B cell (primary cell): Measurements from ENCODE around the gene ARAF. TPM values are rescaled to one million over a fixed set of nuclear protein-coding genes. Genes with fewer than 3 reads are reported as not detected.

ENCODE experiments used
- ATAC-seq: fragments of 200-7000 bp; cut with Tn5 transposase; one replicate; pipeline ENCODE4 v1.10.0; 2021; ENCODE audit warnings: low read depth, mild to moderate bottlenecking, moderate number of reproducible peaks, moderate library complexity
- CTCF ChIA-PET: fragments of 350-600 bp; sonication (Branson Sonifier 250); formaldehyde crosslinking; loops from one replicate; lab custom pipeline; 2021; ENCODE audit warnings: antibody characterized with exemption, inconsistent platforms; lab: Charles Lee
- POLR2A ChIA-PET: fragments of 350-600 bp; sonication (Branson Sonifier 250); formaldehyde crosslinking; loops from one replicate; lab custom pipeline; 2021; ENCODE audit warnings: antibody characterized with exemption; lab: Charles Lee
- DNase-seq: peaks from one replicate; pipeline ENCODE4 v3.0.0; 2013
- H2AFZ ChIP-seq: 2 replicates; pipeline ENCODE4 v1.6.1; 2012; ENCODE audit warnings: mild to moderate bottlenecking, low read depth, low read length; ENCODE audit not compliant: insufficient read depth, poor library complexity, severe bottlenecking
- H3K27ac ChIP-seq, 2 donors: 1 replicate in 1 of 2; 2 replicates in 1 of 2; pipeline ENCODE4 v1.5.1; 2012 to 2013; ENCODE audit warnings: low read length in 2 of 2, mild to moderate bottlenecking in 2 of 2, moderate library complexity in 1 of 2
- H3K27me3 ChIP-seq, 4 experiments: fragments of 200-600 bp in 1 of 4; sonication (generic) in 1 of 4; replicated peaks in 1 of 4; 1 replicate in 2 of 4; 2 replicates in 2 of 4; pipeline versions ENCODE4 v1.6.1 to v1.7.0; 2013 to 2016; ENCODE audit warnings: low read length in 3 of 4, mild to moderate bottlenecking in 2 of 4, mixed read lengths in 1 of 4, moderate library complexity in 1 of 4; ENCODE audit not compliant: insufficient read depth in 4 of 4, control insufficient read depth in 3 of 4; ENCODE audit errors: control extremely low read depth in 1 of 4
- H3K36me3 ChIP-seq, 2 experiments: replicated peaks in 1 of 2; 1 replicate in 1 of 2; 2 replicates in 1 of 2; pipeline versions ENCODE4 v1.6.1 to v1.7.1; 2013; ENCODE audit warnings: low read length in 1 of 2; ENCODE audit not compliant: insufficient read depth in 2 of 2, control insufficient read depth in 1 of 2; ENCODE audit errors: control extremely low read depth in 1 of 2, extremely low read depth in 1 of 2
- H3K4me1 ChIP-seq, 2 donors: fragments of 200-600 bp in 1 of 2; sonication (generic) in 1 of 2; 1 replicate in 1 of 2; 2 replicates in 1 of 2; pipeline versions ENCODE4 v1.5.1 to v1.6.1; 2013 to 2017; ENCODE audit warnings: low read length in 2 of 2; ENCODE audit not compliant: control insufficient read depth in 2 of 2, insufficient read depth in 2 of 2
- H3K4me2 ChIP-seq: replicated peaks from 2 replicates; pipeline ENCODE3; 2012; ENCODE audit warnings: mild to moderate bottlenecking, low read depth, low read length; ENCODE audit not compliant: poor library complexity, severe bottlenecking
- H3K4me3 ChIP-seq, 5 experiments: fragments of 200-600 bp in 1 of 5; sonication (generic) in 1 of 5; 1 replicate in 3 of 5; 2 replicates in 2 of 5; pipeline versions ENCODE4 v1.5.1 to v1.7.0; 2011 to 2016; ENCODE audit warnings: low read length in 4 of 5, mild to moderate bottlenecking in 4 of 5, low read depth in 2 of 5, control low read depth in 1 of 5, moderate library complexity in 1 of 5; ENCODE audit not compliant: insufficient read depth in 1 of 5; ENCODE audit errors: control extremely low read depth in 1 of 5, extremely low read depth in 1 of 5
- H3K79me2 ChIP-seq: fragments of 200-600 bp; sonication (generic); one replicate; pipeline ENCODE4 v1.6.0; 2016; ENCODE audit warnings: low read length; ENCODE audit not compliant: control insufficient read depth, insufficient read depth
- H3K9ac ChIP-seq: fragments of 200-600 bp; sonication (generic); 2 replicates; pipeline ENCODE4 v1.6.1; 2017; ENCODE audit warnings: mild to moderate bottlenecking, low read length, moderate library complexity
- H3K9me3 ChIP-seq, 3 donors: one replicate each; pipeline versions ENCODE4 v1.6.1 to v1.7.1; 2013; ENCODE audit warnings: low read length in 2 of 3; ENCODE audit not compliant: control insufficient read depth in 2 of 3, insufficient read depth in 1 of 3; ENCODE audit errors: control extremely low read depth in 1 of 3
- H4K20me1 ChIP-seq: 2 replicates; pipeline ENCODE4 v1.6.0; 2012; ENCODE audit warnings: mild to moderate bottlenecking, low read length; ENCODE audit not compliant: insufficient read depth, control insufficient read depth, poor library complexity, severe bottlenecking
- H3K27ac Mint-ChIP-seq: one replicate; pipeline ENCODE4 v1.8.0; 2021; ENCODE audit warnings: mixed read lengths
- H3K27me3 Mint-ChIP-seq: one replicate; pipeline ENCODE4 v1.8.0; 2021; ENCODE audit warnings: mixed read lengths
- H3K4me1 Mint-ChIP-seq: one replicate; pipeline ENCODE4 v1.8.0; 2021; ENCODE audit warnings: mixed read lengths
- H3K4me3 Mint-ChIP-seq: one replicate; pipeline ENCODE4 v1.8.0; 2021; ENCODE audit warnings: mixed read lengths
- H3K9me3 Mint-ChIP-seq: one replicate; pipeline ENCODE4 v1.8.0; 2022; ENCODE audit warnings: mixed read lengths; ENCODE audit not compliant: insufficient read depth
- CTCF ChIP-seq: fragments of 200-600 bp; IDR thresholded peaks from one replicate; pipeline ENCODE4 v1.8.0; 2022; ENCODE audit warnings: antibody characterized with exemption, mild to moderate bottlenecking
- EZH2 ChIP-seq: IDR thresholded peaks from 2 replicates; pipeline ENCODE4 v1.6.1; 2012; ENCODE audit warnings: borderline replicate concordance, low read depth, mild to moderate bottlenecking, moderate library complexity, low read length; ENCODE audit not compliant: insufficient read depth, poor library complexity, severe bottlenecking
- WGBS: methylation state at CpG from one replicate; pipeline ENCODE4 v1.1.5; 2013; ENCODE audit warnings: missing lambda C conversion rate; ENCODE audit not compliant: insufficient coverage; 5-methylcytosine and 5-hydroxymethylcytosine counted together
- intact Hi-C: fragments of 100-400 bp; cut with micrococcal nuclease; formaldehyde crosslinking; loops from one replicate; pipeline ENCODE4 v1.10.0; 2022
- polyA plus RNA-seq: library from polyadenylated mRNA; depleted of rRNA; stranded (reverse); fragments of >200 nt; gene quantifications from 2 replicates; pipeline ENCODE4 v1.2.3, GENCODE V29; 2012
- total RNA-seq, 2 donors: library from RNA; stranded (reverse); fragments of 120-200 nt in 1 of 2; gene quantifications; 1 replicate in 1 of 2; 2 replicates in 1 of 2; pipeline versions ENCODE4 v1.2.3 to v1.2.4, GENCODE V29; 2013 to 2022

Gene ARAF
- total and polyA plus RNA-seq, 2 donors (not counting 1 experiment from before 2014, with no cell fraction given), result 97.9 to 127 TPM

DNA sequence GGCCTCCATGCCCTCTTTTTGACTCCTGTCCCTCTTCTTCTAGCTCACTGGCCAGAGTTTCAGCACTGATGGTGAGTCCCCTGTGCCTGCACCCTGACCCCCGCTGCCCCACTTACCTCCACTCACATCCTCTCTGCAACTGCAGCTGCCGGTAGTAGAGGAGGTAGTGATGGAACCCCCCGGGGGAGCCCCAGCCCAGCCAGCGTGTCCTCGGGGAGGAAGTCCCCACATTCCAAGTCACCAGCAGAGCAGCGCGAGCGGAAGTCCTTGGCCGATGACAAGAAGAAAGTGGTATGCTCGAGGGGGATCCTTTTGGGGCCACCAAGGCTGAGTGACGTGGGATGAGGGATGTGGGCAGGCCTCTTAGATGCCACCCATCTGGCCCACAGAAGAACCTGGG is 5.8 kb downstream of the ARAF start:
- peaks cover 0 to 67% of the 10 kb centered on the region in 2 experiments for H3K36me3 ChIP-seq
- H3K27ac ChIP-seq, result no peak overlapping the region
- ATAC-seq, result peak; percentile 24
- H3K27me3 ChIP-seq, result no peaks in the 10 kb centered on the region
- peaks cover 56% of the 10 kb centered on the region for H4K20me1 ChIP-seq
- no peak overlapping the region for H3K4me3 ChIP-seq
- peaks cover 11 to 27% of the 10 kb centered on the region in 2 donors for H3K4me1 ChIP-seq
- Mint-ChIP-seq H3K9me3 (no peaks in the 10 kb centered on the region), H3K4me1 (peaks cover 24% of the 10 kb centered on the region), H3K27me3 (no peaks in the 10 kb centered on the region), H3K4me3 (no peak overlapping the region), H3K27ac (peak overlapping the region; percentile 6)
- no peaks in the 10 kb centered on the region for H3K9me3 ChIP-seq
- ChIA-PET CTCF (no interaction called here), POLR2A (no interaction called here)
- no peak overlapping the region for H3K9ac ChIP-seq
- TF ChIP-seq CTCF (no peak), EZH2 (no peak)
- peak overlapping the region; percentile 15 for H3K4me2 ChIP-seq
- intact Hi-C loops, result no loop called here
- H2AFZ ChIP-seq, result no peak overlapping the region
- 12% methylated on average over 3 of the region's 11 CpGs for WGBS
- DNase-seq, result peak; percentile 50
- peaks cover 17% of the 10 kb centered on the region for H3K79me2 ChIP-seq

- Histone ChIP-seq H3K4me1 (peaks cover 8 to 14% of the 10 kb centered on the region in 2 donors), H4K20me1 (peaks cover 42% of the 10 kb centered on the region), H3K27ac (no peak overlapping the region), H2AFZ (no peak overlapping the region), H3K9ac (no peak overlapping the region), H3K4me2 (no peak overlapping the region), H3K79me2 (no peaks in the 10 kb centered on the region), H3K9me3 (no peaks in the 10 kb centered on the region), H3K4me3 (no peak overlapping the region), H3K27me3 (peaks cover 0 to 7% (median 0%) of the 10 kb centered on the region in 4 experiments), H3K36me3 (peaks cover 0 to 59% of the 10 kb centered on the region in 2 experiments)
- CTCF ChIA-PET, result no interaction called here
- DNase-seq (peak; percentile 53), ATAC-seq (peak; percentile 62)
- no peak overlapping the region for H3K27ac Mint-ChIP-seq
- no peak overlapping the region for H3K4me3 Mint-ChIP-seq
- WGBS, result no CpG with 5 or more reads among the region's 13 CpGs
- TF ChIP-seq CTCF (peak; percentile 50), EZH2 (no peak)
- POLR2A ChIA-PET, result no interaction called here
- H3K4me1 Mint-ChIP-seq, result peaks cover 19% of the 10 kb centered on the region
- H3K9me3 Mint-ChIP-seq, result no peaks in the 10 kb centered on the region
- peaks cover 5% of the 10 kb centered on the region for H3K27me3 Mint-ChIP-seq
- intact Hi-C loops, result no loop called here
Measured at GRCh38 chrX:47568656-47569295, 7.8 kb downstream of the ARAF start.
